Gastrocnemius medialis (tissue), 4 donors: ENCODE results near the gene TNS3. TPM values are rescaled to one million over a fixed set of nuclear protein-coding genes. Genes with fewer than 3 reads are reported as not detected.

Source experiments
- ATAC-seq, 2 donors: fragments of 150-250 bp; one replicate each; pipeline ENCODE4 v1.9.1; 2016
- DNase-seq, 2 donors: peaks; one replicate each; pipeline ENCODE4 v3.0.0-alpha.2; 2019
- H3K27ac ChIP-seq, 4 donors: fragments of 200-600 bp; sonication (generic); 1 replicate in 1 of 4; 2 replicates in 3 of 4; pipeline ENCODE4 v1.5.1; 2016 to 2018; ENCODE audit warnings: mild to moderate bottlenecking in 2 of 4, moderate library complexity in 1 of 4
- H3K27me3 ChIP-seq, 3 donors: fragments of 200-600 bp; sonication (generic) in 2 of 3; 1 replicate in 1 of 3; 2 replicates in 2 of 3; pipeline versions ENCODE4 v1.5.1 to v1.6.0; 2016 to 2019; ENCODE audit warnings: mild to moderate bottlenecking in 1 of 3, moderate library complexity in 1 of 3
- H3K36me3 ChIP-seq, 2 donors: fragments of 200-600 bp; sonication (generic) in 1 of 2; one replicate each; pipeline ENCODE4 v1.5.1; 2017 to 2018
- H3K4me1 ChIP-seq, 2 donors: fragments of 200-600 bp; sonication (generic) in 1 of 2; one replicate each; pipeline ENCODE4 v1.5.1; 2016 to 2017; ENCODE audit warnings: mild to moderate bottlenecking in 2 of 2
- H3K4me3 ChIP-seq, 4 donors: fragments of 200-600 bp; sonication (generic) in 3 of 4; 1 replicate in 1 of 4; 2 replicates in 3 of 4; pipeline ENCODE4 v1.5.1; 2016 to 2019; ENCODE audit warnings: mild to moderate bottlenecking in 2 of 4
- H3K9me3 ChIP-seq, 3 donors: fragments of 200-600 bp; sonication (generic) in 2 of 3; 1 replicate in 1 of 3; 2 replicates in 2 of 3; pipeline ENCODE4 v1.5.1; 2016 to 2019
- CTCF ChIP-seq, 5 experiments: fragments of 450-650 bp in 3 of 5; fragments of 200-600 bp in 2 of 5; sonication (generic) in 2 of 5; IDR thresholded peaks in 4 of 5; conservative IDR thresholded peaks in 1 of 5; 1 replicate in 4 of 5; 2 replicates in 1 of 5; pipeline ENCODE4 v1.5.1; 2016 to 2019; ENCODE audit warnings: antibody characterized with exemption in 5 of 5, mild to moderate bottlenecking in 3 of 5, moderate library complexity in 3 of 5
- POLR2A ChIP-seq, 2 donors: fragments of 450-650 bp; IDR thresholded peaks; one replicate each; pipeline ENCODE4 v1.6.1; 2017; ENCODE audit warnings: antibody characterized with exemption in 2 of 2, mild to moderate bottlenecking in 2 of 2, moderate library complexity in 2 of 2
- in situ Hi-C, 4 donors: fragments of 200-750 bp; cut with MboI; loops; one replicate each; pipeline versions ENCODE4 v1.15.0 to v1.8.0; 2017; ENCODE audit warnings: low sequenced_read_pairs in 4 of 4
- intact Hi-C: fragments of 100-400 bp; cut with DNase I; formaldehyde crosslinking; loops from one replicate; pipeline ENCODE4 v1.15.1; 2023; ENCODE audit warnings: low total_unique reads
- total RNA-seq, 4 donors: library from RNA; depleted of rRNA; stranded (reverse); fragments of >200 nt; gene quantifications; one replicate each; pipeline versions ENCODE4 v1.1.0 to v1.2.3, GENCODE V29; 2016

TNS3 gene
- total RNA-seq, 4 donors from 2014 or later: 39.4 to 64.3 (median 50.5) TPM

- Histone ChIP-seq H3K27me3 (no peaks in the 10 kb centered on the region), H3K4me1 (peaks cover 0 to under 1% of the 10 kb centered on the region in 2 donors), H3K27ac (no peak overlapping the region), H3K4me3 (no peak overlapping the region), H3K36me3 (no peaks in the 10 kb centered on the region), H3K9me3 (no peaks in the 10 kb centered on the region)
- DNase-seq (no peak), ATAC-seq (no peak)
- intact Hi-C loops (no loop called here), in situ Hi-C loops (no loop called here)
- TF ChIP-seq CTCF (IDR thresholded peaks at IDR 0.05 in 4 of 5, conservative IDR thresholded peaks at IDR 0.05 in 1 of 5): no peak
- no peak for TF ChIP-seq POLR2A (IDR thresholded peaks at IDR 0.05)
These were observed 52.5 kb downstream of the TNS3 start for GRCh38 chr7:47529405-47529804.

DNA sequence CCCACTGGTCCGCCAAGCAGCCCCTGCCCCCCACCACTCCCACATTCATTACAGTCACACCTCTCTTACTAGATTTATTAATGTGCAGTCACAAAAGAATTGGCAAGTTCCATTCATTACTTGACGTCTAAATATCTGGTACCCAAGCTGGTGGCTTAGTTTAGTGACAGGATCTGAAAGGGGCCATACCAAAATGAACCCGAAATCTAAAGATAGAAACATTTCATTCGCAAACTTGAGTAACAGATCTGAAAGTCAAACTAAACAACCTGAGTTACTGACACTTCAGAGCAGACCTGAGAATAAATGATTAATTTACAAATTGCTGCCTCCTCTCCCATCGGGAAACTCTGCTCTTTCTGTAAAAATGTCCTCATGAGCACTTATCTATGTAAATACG lies 53.4 kb downstream of the TNS3 start:
- no peaks in the 10 kb centered on the region for H3K9me3 ChIP-seq
- H3K27me3 ChIP-seq: no peaks in the 10 kb centered on the region
- no peaks in the 10 kb centered on the region for H3K36me3 ChIP-seq
- DNase-seq: no peak
- H3K4me1 ChIP-seq: no peaks in the 10 kb centered on the region
- no peak overlapping the region for H3K27ac ChIP-seq
- in situ Hi-C loops (no loop called here), intact Hi-C loops (no loop called here)
- no peak overlapping the region for H3K4me3 ChIP-seq
- ATAC-seq: no peak
- TF ChIP-seq CTCF (IDR thresholded peaks at IDR 0.05 in 4 of 5, conservative IDR thresholded peaks at IDR 0.05 in 1 of 5) (no peak), POLR2A (IDR thresholded peaks at IDR 0.05) (no peak)

DNA sequence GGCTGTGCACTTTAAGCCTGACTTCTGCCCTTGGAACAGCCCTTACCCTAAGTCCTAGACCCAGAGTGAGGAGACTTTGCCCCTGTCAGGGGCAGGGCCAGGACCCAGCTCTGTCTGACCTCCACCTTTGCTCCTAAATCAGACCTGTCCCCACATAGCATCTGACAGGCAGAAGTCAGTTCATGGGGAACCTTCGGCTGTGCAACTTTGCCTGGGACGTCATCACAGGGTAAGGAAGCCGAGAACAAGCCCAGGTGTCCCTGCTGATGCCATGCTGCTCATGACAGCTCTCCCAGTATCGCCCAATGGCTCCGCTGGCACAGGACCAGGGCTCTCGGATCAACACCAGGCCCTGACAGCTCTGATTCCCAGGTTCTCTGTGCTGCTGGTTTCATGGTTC lies 55.4 kb downstream of the TNS3 start:
- Histone ChIP-seq H3K27ac (no peak overlapping the region), H3K4me3 (no peak overlapping the region), H3K27me3 (no peaks in the 10 kb centered on the region), H3K36me3 (no peaks in the 10 kb centered on the region), H3K9me3 (no peaks in the 10 kb centered on the region), H3K4me1 (no peaks in the 10 kb centered on the region)
- no peak for ATAC-seq
- intact Hi-C loops: no loop called here
- in situ Hi-C loops: no loop called here
- TF ChIP-seq POLR2A (IDR thresholded peaks at IDR 0.05): no peak
- TF ChIP-seq CTCF (IDR thresholded peaks at IDR 0.05 in 4 of 5, conservative IDR thresholded peaks at IDR 0.05 in 1 of 5): no peak
- no peak for DNase-seq

- ATAC-seq: no peak
- in situ Hi-C loops: no loop called here
- no peaks in the 10 kb centered on the region for H3K36me3 ChIP-seq
These were observed 56.8 kb downstream of the TNS3 start for GRCh38 chr7:47525066-47525623.

More at GRCh38 chr7:47525066-47525623, 56.8 kb downstream of the TNS3 start:
- intact Hi-C loops: no loop called here
- DNase-seq: no peak
- Histone ChIP-seq H3K9me3 (no peaks in the 10 kb centered on the region), H3K27ac (no peak overlapping the region), H3K4me3 (no peak overlapping the region), H3K4me1 (no peaks in the 10 kb centered on the region), H3K27me3 (no peaks in the 10 kb centered on the region)
- TF ChIP-seq POLR2A (IDR thresholded peaks at IDR 0.05) (no peak), CTCF (IDR thresholded peaks at IDR 0.05 in 4 of 5, conservative IDR thresholded peaks at IDR 0.05 in 1 of 5) (no peak)
